SJSA1 (cell line): ENCODE measurements around the gene DLGAP3. TPM values are rescaled to one million over a fixed set of nuclear protein-coding genes. Genes with fewer than 3 reads are reported as not detected.
"Not testable (repeated sequence)": the region's sequence is repeated elsewhere in the genome, so short reads cannot be mapped to it uniquely, and the experiment has no call there.

Experiments used
- DNase-seq, 2 experiments: peaks; one replicate each; pipeline ENCODE4 v3.0.0-alpha.2; 2015 to 2020; ENCODE audit warnings: low spot score in 2 of 2, low read depth in 1 of 2
- H3K27ac ChIP-seq: fragments of 250-450 bp; sonication (Bioruptor Pico); 2 replicates; pipeline ENCODE4 v1.5.1; 2020; ENCODE audit warnings: mild to moderate bottlenecking, moderate library complexity
- H3K27me3 ChIP-seq: fragments of 250-450 bp; sonication (Bioruptor Pico); replicated peaks from 2 replicates; pipeline ENCODE4 v1.5.1; 2020; ENCODE audit warnings: mild to moderate bottlenecking, moderate library complexity
- H3K36me3 ChIP-seq: fragments of 250-450 bp; sonication (Bioruptor Pico); 2 replicates; pipeline ENCODE4 v1.5.1; 2020; ENCODE audit warnings: mild to moderate bottlenecking
- H3K4me1 ChIP-seq: fragments of 250-450 bp; sonication (Bioruptor Pico); replicated peaks from 2 replicates; pipeline ENCODE4 v1.6.1; 2021; ENCODE audit warnings: mild to moderate bottlenecking
- H3K4me3 ChIP-seq: fragments of 250-450 bp; sonication (Bioruptor Pico); 2 replicates; pipeline ENCODE4 v1.5.1; 2020; ENCODE audit warnings: mild to moderate bottlenecking
- H3K9me3 ChIP-seq: fragments of 250-450 bp; sonication (Bioruptor Pico); replicated peaks from 2 replicates; pipeline ENCODE4 v1.5.1; 2020; ENCODE audit warnings: mild to moderate bottlenecking
- total RNA-seq: library from RNA; depleted of rRNA; stranded (reverse); fragments of >200 nt; shearing (Covaris generic); gene quantifications from 2 replicates; pipeline ENCODE4 v1.2.3, GENCODE V29; 2014; rRNA removed

The DLGAP3 gene
- total RNA-seq, 1 experiment from 2014 or later, result not detected

- H3K36me3 ChIP-seq, H3K27ac ChIP-seq, H3K4me3 ChIP-seq, H3K27me3 ChIP-seq, H3K4me1 ChIP-seq, DNase-seq, H3K9me3 ChIP-seq: not testable (repeated sequence)
Measured at GRCh38 chr1:34818862-34819261, 110.6 kb downstream of the DLGAP3 start.

GRCh38 chr1:34816778-34817177, 112.7 kb downstream of the DLGAP3 start:
- no peaks in the 10 kb centered on the region for H3K9me3 ChIP-seq
- no peak overlapping the region for H3K27ac ChIP-seq
- no peak overlapping the region for H3K4me3 ChIP-seq
- DNase-seq, result no peak
- H3K4me1 ChIP-seq, result no peaks in the 10 kb centered on the region
- no peaks in the 10 kb centered on the region for H3K27me3 ChIP-seq
- H3K36me3 ChIP-seq, result no peaks in the 10 kb centered on the region

- Histone ChIP-seq H3K4me1 (no peaks in the 10 kb centered on the region), H3K27ac (no peak overlapping the region), H3K27me3 (no peaks in the 10 kb centered on the region), H3K4me3 (no peak overlapping the region), H3K36me3 (no peaks in the 10 kb centered on the region), H3K9me3 (no peaks in the 10 kb centered on the region)
- DNase-seq, result no peak
Measured at GRCh38 chr1:34816332-34816731, 113.1 kb downstream of the DLGAP3 start.

Other genes starting within 250 kb of the DLGAP3 start
- not detected in 2 replicates for gene GJB5, start 174.6 kb downstream of the DLGAP3 start, total RNA-seq
- gene GJB4, start 169.9 kb downstream of the DLGAP3 start, total RNA-seq, result not detected in 2 replicates
- not detected in 2 replicates for gene GJB3, start 148.4 kb downstream of the DLGAP3 start, total RNA-seq
- gene GJA4, start 136.7 kb downstream of the DLGAP3 start, total RNA-seq, result not detected in 2 replicates
- 27.7 and 41.5 TPM in 2 replicates for gene SMIM12, start 69.9 kb downstream of the DLGAP3 start, total RNA-seq
- 33.0 and 42.4 TPM in 2 replicates for gene TMEM35B, start 55.7 kb upstream of the DLGAP3 start, total RNA-seq
- 10.2 and 11.9 TPM in 2 replicates for gene ZMYM6, start 102.3 kb upstream of the DLGAP3 start, total RNA-seq
- gene ZMYM1, start 149.7 kb upstream of the DLGAP3 start, total RNA-seq, result 12.6 and 25.3 TPM in 2 replicates